Measurements from ENCODE around the gene MYH16. TPM values are rescaled to one million over a fixed set of nuclear protein-coding genes. Genes with fewer than 3 reads are reported as not detected.

MYH16 gene
- total RNA-seq, 2 experiments from 2014 or later: not detected

GRCh38 chr7:99309111-99309510 lies 36.5 kb downstream of the MYH16 start:
- H3K36me3 ChIP-seq (ENCODE audit: insufficient read depth, low read length): no peaks in the 10 kb centered on the region
- no peak overlapping the region for H3K27ac ChIP-seq (ENCODE audit: low read depth in 1 of 2, low read length in 2 of 2)
- H3K27me3 ChIP-seq (ENCODE audit: control insufficient read depth in 1 of 2, insufficient read depth in 2 of 2, low read length in 2 of 2): peaks cover 0 to 2% of the 10 kb centered on the region in 2 experiments
- intact Hi-C loops (cut with DNase I, micrococcal nuclease): no loop called here
- DNase-seq: no peak
- no peak for ATAC-seq (ENCODE audit: poor library complexity)
- no peak overlapping the region for H3K27ac Mint-ChIP-seq
- H3K27me3 Mint-ChIP-seq: peaks cover 14% of the 10 kb centered on the region
- no peak overlapping the region for H3K4me3 Mint-ChIP-seq
- H3K9me3 ChIP-seq (ENCODE audit: control insufficient read depth in 1 of 2, insufficient read depth in 1 of 2, low read length in 2 of 2): peaks cover 0 to 8% of the 10 kb centered on the region in 2 experiments
- H3K36me3 Mint-ChIP-seq (ENCODE audit: low read depth): no peaks in the 10 kb centered on the region
- no peaks in the 10 kb centered on the region for H3K9me3 Mint-ChIP-seq
- ChIA-PET CTCF (no interaction called here), POLR2A (no interaction called here)
- no peak overlapping the region for H3K4me3 ChIP-seq (ENCODE audit: low read length)
- TF ChIP-seq, protein P1, sequence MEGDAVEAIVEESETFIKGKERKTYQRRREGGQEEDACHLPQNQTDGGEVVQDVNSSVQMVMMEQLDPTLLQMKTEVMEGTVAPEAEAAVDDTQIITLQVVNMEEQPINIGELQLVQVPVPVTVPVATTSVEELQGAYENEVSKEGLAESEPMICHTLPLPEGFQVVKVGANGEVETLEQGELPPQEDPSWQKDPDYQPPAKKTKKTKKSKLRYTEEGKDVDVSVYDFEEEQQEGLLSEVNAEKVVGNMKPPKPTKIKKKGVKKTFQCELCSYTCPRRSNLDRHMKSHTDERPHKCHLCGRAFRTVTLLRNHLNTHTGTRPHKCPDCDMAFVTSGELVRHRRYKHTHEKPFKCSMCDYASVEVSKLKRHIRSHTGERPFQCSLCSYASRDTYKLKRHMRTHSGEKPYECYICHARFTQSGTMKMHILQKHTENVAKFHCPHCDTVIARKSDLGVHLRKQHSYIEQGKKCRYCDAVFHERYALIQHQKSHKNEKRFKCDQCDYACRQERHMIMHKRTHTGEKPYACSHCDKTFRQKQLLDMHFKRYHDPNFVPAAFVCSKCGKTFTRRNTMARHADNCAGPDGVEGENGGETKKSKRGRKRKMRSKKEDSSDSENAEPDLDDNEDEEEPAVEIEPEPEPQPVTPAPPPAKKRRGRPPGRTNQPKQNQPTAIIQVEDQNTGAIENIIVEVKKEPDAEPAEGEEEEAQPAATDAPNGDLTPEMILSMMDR (IDR thresholded peaks at IDR 0.05): no peak
- peaks cover 6% of the 10 kb centered on the region for H3K4me1 Mint-ChIP-seq (ENCODE audit: low read depth)
- peaks cover 5% of the 10 kb centered on the region for H3K4me1 ChIP-seq (ENCODE audit: insufficient read depth, low read length)

GRCh38 chr7:99310004-99310403 lies 37.4 kb downstream of the MYH16 start:
- Mint-ChIP-seq H3K4me1 (ENCODE audit: low read depth) (peaks cover 6% of the 10 kb centered on the region), H3K4me3 (no peak overlapping the region), H3K27ac (no peak overlapping the region), H3K36me3 (ENCODE audit: low read depth) (no peaks in the 10 kb centered on the region), H3K9me3 (no peaks in the 10 kb centered on the region), H3K27me3 (peaks cover 14% of the 10 kb centered on the region)
- TF ChIP-seq, protein P1 (IDR thresholded peaks at IDR 0.05): no peak
- Histone ChIP-seq H3K4me3 (ENCODE audit: low read length) (no peak overlapping the region), H3K27me3 (ENCODE audit: control insufficient read depth in 1 of 2, insufficient read depth in 2 of 2, low read length in 2 of 2) (peaks cover 0 to 2% of the 10 kb centered on the region in 2 experiments), H3K9me3 (ENCODE audit: control insufficient read depth in 1 of 2, insufficient read depth in 1 of 2, low read length in 2 of 2) (peaks cover 0 to 8% of the 10 kb centered on the region in 2 experiments), H3K36me3 (ENCODE audit: insufficient read depth, low read length) (no peaks in the 10 kb centered on the region), H3K4me1 (ENCODE audit: insufficient read depth, low read length) (peaks cover 9% of the 10 kb centered on the region), H3K27ac (ENCODE audit: low read depth in 1 of 2, low read length in 2 of 2) (no peak overlapping the region)
- DNase-seq (no peak), ATAC-seq (ENCODE audit: poor library complexity) (no peak)
- ChIA-PET POLR2A (no interaction called here), CTCF (no interaction called here)
- intact Hi-C loops (cut with DNase I, micrococcal nuclease): loop anchor here in 1 of 2 experiments (5.0 kb wide), 1 partner anchor 878 kb away; no protein-coding TSS in a partner anchor

- DNase-seq (no peak), ATAC-seq (ENCODE audit: poor library complexity) (no peak)
- Histone ChIP-seq H3K4me3 (ENCODE audit: low read length) (no peak overlapping the region), H3K27ac (ENCODE audit: low read depth in 1 of 2, low read length in 2 of 2) (no peak overlapping the region), H3K9me3 (ENCODE audit: control insufficient read depth in 1 of 2, insufficient read depth in 1 of 2, low read length in 2 of 2) (peaks cover 0 to 8% of the 10 kb centered on the region in 2 experiments), H3K27me3 (ENCODE audit: control insufficient read depth in 1 of 2, insufficient read depth in 2 of 2, low read length in 2 of 2) (peaks cover 0 to 2% of the 10 kb centered on the region in 2 experiments), H3K4me1 (ENCODE audit: insufficient read depth, low read length) (peaks cover 9% of the 10 kb centered on the region), H3K36me3 (ENCODE audit: insufficient read depth, low read length) (no peaks in the 10 kb centered on the region)
- H3K27me3 Mint-ChIP-seq: peaks cover 14% of the 10 kb centered on the region
- no peaks in the 10 kb centered on the region for H3K9me3 Mint-ChIP-seq
- intact Hi-C loops (cut with DNase I, micrococcal nuclease): loop anchor here in 1 of 2 experiments (5.0 kb wide), 1 partner anchor 879 kb away; no protein-coding TSS in a partner anchor
- POLR2A ChIA-PET: no interaction called here
- peaks cover 6% of the 10 kb centered on the region for H3K4me1 Mint-ChIP-seq (ENCODE audit: low read depth)
- H3K27ac Mint-ChIP-seq: no peak overlapping the region
- H3K4me3 Mint-ChIP-seq: no peak overlapping the region
- TF ChIP-seq, protein P1 (IDR thresholded peaks at IDR 0.05): no peak
- CTCF ChIA-PET: interaction anchor here (1.4 kb wide), 1 partner anchor 266 kb away, joined by 3 read pairs; no protein-coding TSS in a partner anchor
- no peaks in the 10 kb centered on the region for H3K36me3 Mint-ChIP-seq (ENCODE audit: low read depth)
These were observed 39.1 kb downstream of the MYH16 start for GRCh38 chr7:99311702-99312101.

All from CD4-positive, alpha-beta T cell (primary cell).